ENCODE data around the gene CLDN4.

GRCh38 chr7:73851410-73852338 is 20.9 kb downstream of the CLDN4 start:
- TF ChIP-seq POLR2A (IDR thresholded peaks at IDR 0.05) = no peak
- no peak for TF ChIP-seq CTCF (IDR thresholded peaks at IDR 0.05)

All from lower leg skin (tissue), 3 donors.